Kidney tubule cell (primary cell): Measurements from ENCODE around the gene NAA16.
A peak's percentile ranks its signal among the peaks of the same experiment; 100 is the strongest.
"Not testable (repeated sequence)": the region's sequence is repeated elsewhere in the genome, so short reads cannot be mapped to it uniquely, and the experiment has no call there.

Experiments used
- DNase-seq: peaks from one replicate; pipeline ENCODE4 v3.0.0-alpha.2; 2018; ENCODE audit warnings: low spot score

NAA16 gene

GRCh38 chr13:41356385-41356648 lies 45.2 kb downstream of the NAA16 start:
- not testable (repeated sequence) for DNase-seq

- DNase-seq: no peak
Measured at GRCh38 chr13:41356786-41357185, 45.7 kb downstream of the NAA16 start.

GRCh38 chr13:41361491-41361890 lies 50.4 kb downstream of the NAA16 start:
- no peak for DNase-seq

GRCh38 chr13:41364043-41364442 lies 53.0 kb downstream of the NAA16 start:
- no peak for DNase-seq

- no peak for DNase-seq
Measured at GRCh38 chr13:41365631-41366030, 54.6 kb downstream of the NAA16 start.

- no peak for DNase-seq
Measured at GRCh38 chr13:41370736-41371135, 59.7 kb downstream of the NAA16 start.

- DNase-seq: no peak
Measured at GRCh38 chr13:41377446-41377845, 66.4 kb downstream of the NAA16 start.

- DNase-seq: no peak
Measured at GRCh38 chr13:41382431-41382830, 71.4 kb downstream of the NAA16 start.

GRCh38 chr13:41383386-41383785 lies 72.3 kb downstream of the NAA16 start:
- no peak for DNase-seq

GRCh38 chr13:41384749-41385503 lies 73.9 kb downstream of the NAA16 start:
- peak; percentile 17 for DNase-seq

- no peak for DNase-seq
Measured at GRCh38 chr13:41386211-41386610, 75.1 kb downstream of the NAA16 start.

- DNase-seq: no peak
Measured at GRCh38 chr13:41387576-41387975, 76.5 kb downstream of the NAA16 start.

- DNase-seq: no peak
Measured at GRCh38 chr13:41388143-41388881, 77.2 kb downstream of the NAA16 start.

- DNase-seq: no peak
Measured at GRCh38 chr13:41389580-41389979, 78.5 kb downstream of the NAA16 start.

- no peak for DNase-seq
Measured at GRCh38 chr13:41394166-41394565, 83.1 kb downstream of the NAA16 start.

- DNase-seq: peak; percentile 21
Measured at GRCh38 chr13:41398494-41399170, 87.6 kb downstream of the NAA16 start.

GRCh38 chr13:41401366-41401765 lies 90.3 kb downstream of the NAA16 start:
- DNase-seq: no peak

GRCh38 chr13:41402691-41403511 lies 91.8 kb downstream of the NAA16 start:
- DNase-seq: no peak

- no peak for DNase-seq
Measured at GRCh38 chr13:41403983-41404382, 92.9 kb downstream of the NAA16 start.

GRCh38 chr13:41405367-41405766 lies 94.3 kb downstream of the NAA16 start:
- DNase-seq: no peak

GRCh38 chr13:41407380-41407779 lies 96.3 kb downstream of the NAA16 start:
- DNase-seq: no peak

- DNase-seq: no peak
Measured at GRCh38 chr13:41408121-41408520, 97.1 kb downstream of the NAA16 start.
